ENCODE data around the gene CACNA1C.

Gene CACNA1C

DNA sequence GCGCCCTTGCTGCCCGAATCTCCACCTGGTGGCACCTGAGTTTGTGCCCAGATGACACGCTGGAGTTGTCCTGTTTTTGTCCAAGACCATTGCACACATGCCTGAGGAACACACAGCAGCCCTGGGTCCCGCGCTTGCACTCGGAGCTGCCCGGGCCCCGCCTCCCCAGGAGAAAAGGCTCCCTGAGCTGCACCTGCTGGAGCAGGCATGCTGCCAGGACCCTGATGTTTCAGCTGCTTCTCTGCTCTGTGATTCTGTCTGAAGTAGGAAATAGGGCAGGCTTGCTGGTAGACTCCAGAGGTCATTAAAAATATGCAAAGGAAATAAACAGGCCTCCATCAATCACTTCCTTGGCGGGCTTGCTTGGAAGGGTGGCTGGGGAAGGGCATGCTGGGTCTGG lies 271.6 kb downstream of the CACNA1C start:
- no peak overlapping the region for H3K9ac ChIP-seq (ENCODE audit: low read length in 5 of 5)
- H3K27me3 ChIP-seq (ENCODE audit: control insufficient read depth in 5 of 5, insufficient read depth in 4 of 5, low read length in 5 of 5) = peaks cover 0 to 4% (median 0%) of the 10 kb centered on the region in 5 donors
- H3K9me3 ChIP-seq (ENCODE audit: control insufficient read depth in 5 of 5, low read length in 5 of 5) = no peaks in the 10 kb centered on the region
- H3K36me3 ChIP-seq (ENCODE audit: control insufficient read depth in 5 of 5, insufficient read depth in 5 of 5, low read length in 5 of 5) = no peaks in the 10 kb centered on the region
- peak overlapping the region; percentile 19 for H3K27ac ChIP-seq (ENCODE audit: low read depth, low read length)
- H3K4me1 ChIP-seq (ENCODE audit: control insufficient read depth in 5 of 5, insufficient read depth in 5 of 5, low read length in 5 of 5) = peaks cover 3 to 34% (median 16%) of the 10 kb centered on the region in 5 donors
- no peak overlapping the region for H3K4me3 ChIP-seq (ENCODE audit: low read depth in 1 of 5, low read length in 5 of 5)

DNA sequence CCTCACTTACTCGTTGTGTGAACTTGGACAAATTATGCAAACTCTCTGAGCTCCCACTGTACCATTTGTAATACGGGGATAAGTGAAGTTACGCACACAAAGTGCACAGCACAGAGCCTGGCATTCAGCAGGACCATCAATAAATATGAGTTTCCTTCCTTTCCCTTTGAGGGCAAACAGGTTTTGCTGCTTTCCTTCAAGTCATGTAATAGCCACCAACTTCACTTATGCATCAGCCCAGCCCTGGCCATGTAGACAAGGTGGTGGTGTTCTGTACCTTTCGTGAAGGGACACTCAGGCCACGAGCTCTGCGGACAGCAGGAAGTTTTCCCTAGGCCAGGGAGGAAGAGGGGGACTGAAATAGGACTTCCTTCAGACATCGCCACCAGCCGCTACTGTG lies 272.7 kb downstream of the CACNA1C start:
- no peak overlapping the region for H3K9ac ChIP-seq (ENCODE audit: low read length in 5 of 5)
- no peaks in the 10 kb centered on the region for H3K36me3 ChIP-seq (ENCODE audit: control insufficient read depth in 5 of 5, insufficient read depth in 5 of 5, low read length in 5 of 5)
- no peak overlapping the region for H3K27ac ChIP-seq (ENCODE audit: low read depth, low read length)
- no peak overlapping the region for H3K4me3 ChIP-seq (ENCODE audit: low read depth in 1 of 5, low read length in 5 of 5)
- H3K4me1 ChIP-seq (ENCODE audit: control insufficient read depth in 5 of 5, insufficient read depth in 5 of 5, low read length in 5 of 5) = peaks cover 3 to 25% (median 11%) of the 10 kb centered on the region in 5 donors
- H3K9me3 ChIP-seq (ENCODE audit: control insufficient read depth in 5 of 5, low read length in 5 of 5) = no peaks in the 10 kb centered on the region
- peaks cover 0 to 4% (median 0%) of the 10 kb centered on the region in 5 donors for H3K27me3 ChIP-seq (ENCODE audit: control insufficient read depth in 5 of 5, insufficient read depth in 4 of 5, low read length in 5 of 5)

DNA sequence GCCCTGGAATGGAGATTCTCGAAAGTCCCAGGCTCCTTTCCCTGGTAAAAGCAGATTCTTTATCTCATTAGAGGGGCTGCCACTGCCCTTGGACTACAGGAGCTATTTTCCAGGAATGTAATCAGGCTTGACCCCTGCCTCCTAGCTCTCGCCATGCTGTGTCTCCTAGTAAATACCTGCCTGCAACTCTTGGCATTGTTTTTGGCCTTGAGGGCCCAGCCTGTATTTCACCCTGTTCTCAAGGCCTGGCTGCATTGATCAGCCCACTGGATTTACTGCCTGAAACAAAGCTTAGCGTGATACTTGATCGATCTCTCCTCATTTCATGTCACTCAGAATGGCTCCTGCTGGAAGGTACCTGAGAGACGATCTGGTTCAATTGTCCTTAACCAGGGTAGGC lies 273.7 kb downstream of the CACNA1C start:
- Histone ChIP-seq H3K4me1 (ENCODE audit: control insufficient read depth in 5 of 5, insufficient read depth in 5 of 5, low read length in 5 of 5) (peaks cover 3 to 27% (median 11%) of the 10 kb centered on the region in 5 donors), H3K4me3 (ENCODE audit: low read depth in 1 of 5, low read length in 5 of 5) (no peak overlapping the region), H3K27me3 (ENCODE audit: control insufficient read depth in 5 of 5, insufficient read depth in 4 of 5, low read length in 5 of 5) (peaks cover 0 to 4% (median 0%) of the 10 kb centered on the region in 5 donors), H3K27ac (ENCODE audit: low read depth, low read length) (no peak overlapping the region), H3K36me3 (ENCODE audit: control insufficient read depth in 5 of 5, insufficient read depth in 5 of 5, low read length in 5 of 5) (no peaks in the 10 kb centered on the region), H3K9ac (ENCODE audit: low read length in 5 of 5) (no peak overlapping the region), H3K9me3 (ENCODE audit: control insufficient read depth in 5 of 5, low read length in 5 of 5) (no peaks in the 10 kb centered on the region)

DNA sequence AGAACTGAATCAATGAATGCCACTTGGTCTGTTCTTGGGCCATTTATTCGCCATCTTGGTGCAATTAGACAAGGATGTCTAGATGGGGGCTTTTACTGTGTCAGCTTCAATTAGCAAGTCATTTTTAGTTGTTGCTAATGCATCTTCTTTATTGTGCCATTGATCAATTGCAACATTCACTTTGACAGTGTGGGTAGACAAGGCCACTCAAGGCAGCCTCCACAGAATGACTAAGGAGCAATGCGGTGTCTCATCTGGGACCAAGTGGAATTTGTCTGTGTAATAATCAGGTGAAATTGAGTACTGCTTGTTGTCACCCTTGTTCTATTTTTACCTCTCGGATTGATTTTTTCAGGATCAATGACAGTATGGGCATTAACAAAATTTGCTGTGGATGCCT lies 275.9 kb downstream of the CACNA1C start:
- Histone ChIP-seq H3K9ac (ENCODE audit: low read length in 5 of 5) (no peak overlapping the region), H3K36me3 (ENCODE audit: control insufficient read depth in 5 of 5, insufficient read depth in 5 of 5, low read length in 5 of 5) (no peaks in the 10 kb centered on the region), H3K9me3 (ENCODE audit: control insufficient read depth in 5 of 5, low read length in 5 of 5) (no peaks in the 10 kb centered on the region), H3K4me3 (ENCODE audit: low read depth in 1 of 5, low read length in 5 of 5) (no peak overlapping the region), H3K27ac (ENCODE audit: low read depth, low read length) (no peak overlapping the region), H3K4me1 (ENCODE audit: control insufficient read depth in 5 of 5, insufficient read depth in 5 of 5, low read length in 5 of 5) (peaks cover 0 to 34% (median 21%) of the 10 kb centered on the region in 5 donors), H3K27me3 (ENCODE audit: control insufficient read depth in 5 of 5, insufficient read depth in 4 of 5, low read length in 5 of 5) (no peaks in the 10 kb centered on the region)

DNA sequence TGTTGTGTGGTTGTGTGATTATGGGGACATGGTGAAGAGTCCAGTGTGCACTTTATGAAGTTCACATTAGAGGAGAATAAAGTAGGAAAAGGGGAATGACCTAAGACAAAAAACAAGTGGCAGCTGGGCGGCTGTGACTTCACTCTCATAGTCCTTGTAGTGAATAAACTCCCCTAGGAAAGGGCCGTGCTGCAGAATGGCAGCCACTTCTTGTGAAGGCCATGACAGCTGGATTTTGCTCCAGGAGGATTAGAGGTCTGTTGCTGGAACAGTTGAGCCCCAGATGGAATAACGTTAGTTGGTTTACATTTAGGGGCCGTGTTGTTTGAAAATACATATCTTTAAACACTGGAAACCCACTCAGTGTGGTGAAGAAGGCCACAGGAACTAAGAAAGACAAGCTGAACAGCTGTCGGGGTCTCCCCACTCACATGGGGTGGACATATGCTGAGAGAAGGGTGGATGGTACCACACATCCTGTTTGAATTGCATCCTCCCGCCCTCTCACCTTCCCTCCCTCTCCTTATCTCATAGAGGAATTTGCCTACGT lies 276.9 kb downstream of the CACNA1C start:
- Histone ChIP-seq H3K4me1 (ENCODE audit: control insufficient read depth in 5 of 5, insufficient read depth in 5 of 5, low read length in 5 of 5) (peaks cover 0 to 23% (median 12%) of the 10 kb centered on the region in 5 donors), H3K27me3 (ENCODE audit: control insufficient read depth in 5 of 5, insufficient read depth in 4 of 5, low read length in 5 of 5) (no peaks in the 10 kb centered on the region), H3K36me3 (ENCODE audit: control insufficient read depth in 5 of 5, insufficient read depth in 5 of 5, low read length in 5 of 5) (no peaks in the 10 kb centered on the region), H3K27ac (ENCODE audit: low read depth, low read length) (no peak overlapping the region), H3K4me3 (ENCODE audit: low read depth in 1 of 5, low read length in 5 of 5) (no peak overlapping the region), H3K9ac (ENCODE audit: low read length in 5 of 5) (no peak overlapping the region), H3K9me3 (ENCODE audit: control insufficient read depth in 5 of 5, low read length in 5 of 5) (no peaks in the 10 kb centered on the region)

DNA sequence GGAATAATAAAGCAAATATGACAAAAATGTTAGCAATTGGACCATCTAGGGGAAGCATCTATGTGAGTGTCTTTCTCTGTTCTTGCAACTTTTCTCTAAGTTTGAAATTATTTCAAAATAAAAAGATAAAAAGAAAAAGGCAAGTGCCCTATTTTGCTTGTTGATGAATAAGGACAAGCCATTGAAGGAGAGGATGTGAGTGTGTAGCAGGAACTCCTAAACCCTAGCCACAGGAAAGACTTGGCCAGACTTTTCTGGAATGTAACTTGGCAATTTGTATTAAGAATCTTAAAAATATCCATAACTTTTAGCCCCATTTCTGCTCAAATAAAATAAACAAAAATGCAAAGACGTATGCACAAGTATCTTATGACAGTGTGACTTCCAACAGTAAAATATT lies 279.4 kb downstream of the CACNA1C start:
- Histone ChIP-seq H3K9me3 (ENCODE audit: control insufficient read depth in 5 of 5, low read length in 5 of 5) (no peaks in the 10 kb centered on the region), H3K27me3 (ENCODE audit: control insufficient read depth in 5 of 5, insufficient read depth in 4 of 5, low read length in 5 of 5) (no peaks in the 10 kb centered on the region), H3K9ac (ENCODE audit: low read length in 5 of 5) (no peak overlapping the region), H3K4me3 (ENCODE audit: low read depth in 1 of 5, low read length in 5 of 5) (no peak overlapping the region), H3K27ac (ENCODE audit: low read depth, low read length) (no peak overlapping the region), H3K36me3 (ENCODE audit: control insufficient read depth in 5 of 5, insufficient read depth in 5 of 5, low read length in 5 of 5) (no peaks in the 10 kb centered on the region), H3K4me1 (ENCODE audit: control insufficient read depth in 5 of 5, insufficient read depth in 5 of 5, low read length in 5 of 5) (peaks cover 0 to 24% (median 15%) of the 10 kb centered on the region in 5 donors)

DNA sequence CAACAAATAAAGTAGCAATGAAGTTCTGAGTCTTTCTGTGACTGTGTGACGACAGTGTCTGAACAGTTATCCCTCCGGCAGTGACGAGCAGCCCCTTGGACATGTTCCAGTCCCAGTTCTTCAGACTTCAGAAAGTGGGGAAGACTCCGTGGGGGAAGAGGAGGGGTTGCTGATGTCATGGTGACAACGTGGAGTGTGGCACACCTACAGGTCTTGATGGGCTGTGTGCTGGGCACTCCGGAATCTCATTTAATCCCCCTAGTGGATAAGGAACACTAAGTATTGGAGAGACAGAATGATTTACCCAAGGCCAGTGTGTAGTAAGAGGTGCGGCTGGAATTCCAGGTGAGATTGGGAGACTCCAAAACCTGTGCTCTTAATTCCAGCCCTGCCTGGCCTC lies 280.2 kb downstream of the CACNA1C start:
- H3K27ac ChIP-seq (ENCODE audit: low read depth, low read length) = no peak overlapping the region
- H3K9ac ChIP-seq (ENCODE audit: low read length in 5 of 5) = no peak overlapping the region
- H3K9me3 ChIP-seq (ENCODE audit: control insufficient read depth in 5 of 5, low read length in 5 of 5) = no peaks in the 10 kb centered on the region
- no peak overlapping the region for H3K4me3 ChIP-seq (ENCODE audit: low read depth in 1 of 5, low read length in 5 of 5)
- H3K36me3 ChIP-seq (ENCODE audit: control insufficient read depth in 5 of 5, insufficient read depth in 5 of 5, low read length in 5 of 5) = no peaks in the 10 kb centered on the region
- H3K4me1 ChIP-seq (ENCODE audit: control insufficient read depth in 5 of 5, insufficient read depth in 5 of 5, low read length in 5 of 5) = peaks cover 0 to 24% (median 15%) of the 10 kb centered on the region in 5 donors
- H3K27me3 ChIP-seq (ENCODE audit: control insufficient read depth in 5 of 5, insufficient read depth in 4 of 5, low read length in 5 of 5) = no peaks in the 10 kb centered on the region

DNA sequence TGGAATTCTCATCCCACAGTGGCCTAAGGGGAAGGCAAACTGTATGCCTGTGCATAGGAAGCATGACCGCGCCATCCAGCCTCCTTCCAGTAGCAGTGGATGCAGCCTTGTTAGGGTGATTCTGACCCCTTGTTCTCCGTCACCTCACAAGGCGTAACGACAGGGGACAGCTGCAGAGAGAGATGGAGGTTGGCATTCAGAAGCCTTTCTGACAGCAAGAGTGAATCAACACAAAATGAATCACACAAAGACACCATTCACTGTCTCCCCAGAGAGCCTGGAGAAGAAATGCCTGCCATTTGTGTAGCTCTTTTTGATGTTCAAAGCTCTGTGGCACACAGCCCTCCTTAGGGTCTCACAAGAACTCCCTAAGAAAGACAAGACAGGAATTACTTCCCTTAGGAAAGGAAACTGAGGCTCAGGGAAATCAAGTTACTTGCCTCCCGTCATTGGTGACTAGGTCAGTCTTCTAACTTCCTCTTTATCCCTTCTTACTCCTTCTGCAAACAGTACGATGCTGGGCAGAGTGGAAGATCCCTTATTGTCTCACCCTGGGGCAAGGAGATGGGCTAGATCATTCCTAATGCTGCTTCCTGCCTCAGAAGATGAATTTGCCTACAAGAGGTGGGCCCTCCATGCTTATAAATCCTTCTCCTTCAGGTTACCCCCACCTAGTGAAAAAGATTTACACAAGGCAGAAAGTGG lies 280.9 kb downstream of the CACNA1C start:
- no peaks in the 10 kb centered on the region for H3K36me3 ChIP-seq (ENCODE audit: control insufficient read depth in 5 of 5, insufficient read depth in 5 of 5, low read length in 5 of 5)
- H3K27ac ChIP-seq (ENCODE audit: low read depth, low read length) = no peak overlapping the region
- H3K9ac ChIP-seq (ENCODE audit: low read length in 5 of 5) = no peak overlapping the region
- H3K4me1 ChIP-seq (ENCODE audit: control insufficient read depth in 5 of 5, insufficient read depth in 5 of 5, low read length in 5 of 5) = peaks cover 0 to 24% (median 15%) of the 10 kb centered on the region in 5 donors
- H3K4me3 ChIP-seq (ENCODE audit: low read depth in 1 of 5, low read length in 5 of 5) = no peak overlapping the region
- H3K27me3 ChIP-seq (ENCODE audit: control insufficient read depth in 5 of 5, insufficient read depth in 4 of 5, low read length in 5 of 5) = no peaks in the 10 kb centered on the region
- H3K9me3 ChIP-seq (ENCODE audit: control insufficient read depth in 5 of 5, low read length in 5 of 5) = no peaks in the 10 kb centered on the region

DNA sequence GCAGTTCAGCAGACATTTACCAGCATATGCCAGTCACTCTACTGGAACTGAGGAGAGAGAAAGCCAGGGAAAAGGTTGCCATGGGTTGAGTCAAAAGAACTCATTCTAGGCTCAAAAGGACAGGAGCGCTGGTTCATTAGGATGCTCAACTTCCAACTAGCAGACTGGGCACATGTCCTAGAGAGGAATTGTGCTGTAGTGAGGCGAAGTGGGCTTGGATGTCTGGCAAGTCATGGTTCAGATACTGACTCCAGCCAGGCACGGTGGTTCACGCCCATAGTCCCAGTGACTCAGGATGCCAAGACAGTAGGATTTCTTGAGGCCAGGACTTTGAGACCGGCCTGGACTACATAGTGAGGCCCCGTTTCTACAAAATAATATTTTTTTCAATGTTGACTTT lies 281.5 kb downstream of the CACNA1C start:
- no peaks in the 10 kb centered on the region for H3K36me3 ChIP-seq (ENCODE audit: control insufficient read depth in 5 of 5, insufficient read depth in 5 of 5, low read length in 5 of 5)
- H3K27me3 ChIP-seq (ENCODE audit: control insufficient read depth in 5 of 5, insufficient read depth in 4 of 5, low read length in 5 of 5) = no peaks in the 10 kb centered on the region
- no peak overlapping the region for H3K4me3 ChIP-seq (ENCODE audit: low read depth in 1 of 5, low read length in 5 of 5)
- no peak overlapping the region for H3K27ac ChIP-seq (ENCODE audit: low read depth, low read length)
- peaks cover 0 to 24% (median 15%) of the 10 kb centered on the region in 5 donors for H3K4me1 ChIP-seq (ENCODE audit: control insufficient read depth in 5 of 5, insufficient read depth in 5 of 5, low read length in 5 of 5)
- H3K9me3 ChIP-seq (ENCODE audit: control insufficient read depth in 5 of 5, low read length in 5 of 5) = no peaks in the 10 kb centered on the region
- no peak overlapping the region for H3K9ac ChIP-seq (ENCODE audit: low read length in 5 of 5)

DNA sequence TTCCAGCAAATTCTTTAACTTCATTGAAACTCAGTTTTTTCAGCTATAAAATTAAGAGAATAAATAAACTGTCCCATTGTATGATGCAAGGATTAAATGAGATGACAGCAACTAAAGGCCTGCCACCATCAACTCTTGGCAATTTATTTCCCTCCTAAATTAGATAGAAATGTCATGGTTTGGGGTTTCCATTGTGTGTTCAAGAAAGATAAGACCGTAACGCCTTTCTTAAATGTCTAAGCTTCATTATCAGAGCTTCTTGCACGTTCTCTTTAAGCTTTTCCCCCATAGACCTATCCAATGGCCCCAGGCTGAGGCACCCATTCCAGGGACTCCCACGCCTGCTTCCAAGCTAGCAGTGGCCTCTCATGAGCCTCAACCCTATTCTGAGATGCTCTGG lies 281.9 kb downstream of the CACNA1C start:
- no peaks in the 10 kb centered on the region for H3K27me3 ChIP-seq (ENCODE audit: control insufficient read depth in 5 of 5, insufficient read depth in 4 of 5, low read length in 5 of 5)
- no peaks in the 10 kb centered on the region for H3K9me3 ChIP-seq (ENCODE audit: control insufficient read depth in 5 of 5, low read length in 5 of 5)
- no peaks in the 10 kb centered on the region for H3K36me3 ChIP-seq (ENCODE audit: control insufficient read depth in 5 of 5, insufficient read depth in 5 of 5, low read length in 5 of 5)
- no peak overlapping the region for H3K4me3 ChIP-seq (ENCODE audit: low read depth in 1 of 5, low read length in 5 of 5)
- peaks cover 0 to 24% (median 15%) of the 10 kb centered on the region in 5 donors for H3K4me1 ChIP-seq (ENCODE audit: control insufficient read depth in 5 of 5, insufficient read depth in 5 of 5, low read length in 5 of 5)
- no peak overlapping the region for H3K9ac ChIP-seq (ENCODE audit: low read length in 5 of 5)
- H3K27ac ChIP-seq (ENCODE audit: low read depth, low read length) = no peak overlapping the region
